Body of pancreas (tissue), 4 donors: ENCODE results near the gene ATP10D. TPM values are rescaled to one million over a fixed set of nuclear protein-coding genes. Genes with fewer than 3 reads are reported as not detected.
"Not testable (repeated sequence)": the region's sequence is repeated elsewhere in the genome, so short reads cannot be mapped to it uniquely, and the experiment has no call there.

Experiments
- ATAC-seq: fragments of 150-250 bp; one replicate; pipeline ENCODE4 v1.9.1; 2016
- DNase-seq, 4 donors: peaks; one replicate each; pipeline ENCODE4 v3.0.0-alpha.2; 2019
- H3K27ac ChIP-seq, 4 donors: fragments of 200-600 bp; sonication (generic); 1 replicate in 3 of 4; 2 replicates in 1 of 4; pipeline versions ENCODE4 v1.5.1 to v1.6.1; 2016 to 2019; ENCODE audit warnings: mild to moderate bottlenecking in 1 of 4, mixed read lengths in 1 of 4, moderate library complexity in 1 of 4
- H3K27me3 ChIP-seq, 2 donors: fragments of 200-600 bp; sonication (generic); one replicate each; pipeline ENCODE4 v1.6.0; 2016; ENCODE audit warnings: mild to moderate bottlenecking in 1 of 2
- H3K36me3 ChIP-seq, 2 donors: fragments of 200-600 bp; sonication (generic); replicated peaks in 1 of 2; 2 replicates each; pipeline ENCODE4 v1.5.1; 2016; ENCODE audit warnings: low read depth in 2 of 2; ENCODE audit not compliant: insufficient read depth in 1 of 2
- H3K4me1 ChIP-seq: fragments of 200-600 bp; sonication (generic); one replicate; pipeline ENCODE4 v1.6.0; 2016
- H3K4me3 ChIP-seq, 2 donors: fragments of 200-600 bp; sonication (generic); 1 replicate in 1 of 2; 2 replicates in 1 of 2; pipeline ENCODE4 v1.5.1; 2016 to 2019
- H3K9me3 ChIP-seq, 3 donors: fragments of 200-600 bp; sonication (generic); 1 replicate in 2 of 3; 2 replicates in 1 of 3; pipeline ENCODE4 v1.5.1; 2016
- POLR2A ChIP-seq, 3 donors: fragments of 450-650 bp; IDR thresholded peaks; one replicate each; pipeline ENCODE4 v1.6.1; 2016; ENCODE audit warnings: antibody characterized with exemption in 3 of 3, mild to moderate bottlenecking in 2 of 3
- WGBS, 2 donors: methylation state at CpG; one replicate each; pipeline ENCODE4 v1.1.5; 2017; 5-methylcytosine and 5-hydroxymethylcytosine counted together
- intact Hi-C: fragments of 100-400 bp; cut with DNase I; formaldehyde crosslinking; loops from one replicate; pipeline ENCODE4 v1.15.1; 2023
- total RNA-seq, 2 donors: library from RNA; depleted of rRNA; stranded (reverse); fragments of >200 nt; gene quantifications; one replicate each; pipeline ENCODE4 v1.1.0, GENCODE V29; 2016
- TF ChIP-seq, protein P1 (sequence below), 7 experiments: fragments of 450-650 bp in 4 of 7; fragments of 200-600 bp in 3 of 7; sonication (generic) in 3 of 7; IDR thresholded peaks; one replicate each; pipeline ENCODE4 v1.5.1; 2016 to 2019; ENCODE audit warnings: antibody characterized with exemption in 7 of 7

ATP10D gene
- total RNA-seq, 2 donors from 2014 or later = 12.5 to 24.4 TPM

DNA sequence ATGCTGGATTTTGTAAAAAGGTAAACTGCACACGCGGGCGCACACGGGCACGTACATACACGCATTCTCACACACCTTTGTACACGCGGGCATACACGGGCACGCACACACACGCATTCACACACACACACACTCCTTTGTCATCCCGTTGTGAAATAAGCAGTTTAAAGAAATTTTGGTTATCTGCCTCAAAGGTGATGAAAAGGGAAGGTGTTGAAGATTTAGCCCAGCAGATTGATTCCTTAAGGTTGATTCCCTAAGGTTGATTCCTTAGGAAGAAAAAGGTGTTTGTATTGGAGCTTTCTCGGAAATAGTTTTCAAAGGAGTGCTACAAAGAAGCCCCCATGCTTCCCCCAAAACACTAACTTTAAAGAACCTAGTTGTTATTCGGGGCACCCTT lies 693 bp downstream of the ATP10D start:
- intact Hi-C loops = no loop called here
- Histone ChIP-seq H3K4me3 (peak overlapping the region; percentile 11 to 21), H3K9me3 (no peaks in the 10 kb centered on the region), H3K27ac (peak overlapping the region in 3 of 4 donors; percentile 88 to 90 (median 89)), H3K27me3 (no peaks in the 10 kb centered on the region), H3K36me3 (no peaks in the 10 kb centered on the region), H3K4me1 (peaks cover 16% of the 10 kb centered on the region)
- ATAC-seq (no peak), DNase-seq (no peak)
- TF ChIP-seq, protein P1, sequence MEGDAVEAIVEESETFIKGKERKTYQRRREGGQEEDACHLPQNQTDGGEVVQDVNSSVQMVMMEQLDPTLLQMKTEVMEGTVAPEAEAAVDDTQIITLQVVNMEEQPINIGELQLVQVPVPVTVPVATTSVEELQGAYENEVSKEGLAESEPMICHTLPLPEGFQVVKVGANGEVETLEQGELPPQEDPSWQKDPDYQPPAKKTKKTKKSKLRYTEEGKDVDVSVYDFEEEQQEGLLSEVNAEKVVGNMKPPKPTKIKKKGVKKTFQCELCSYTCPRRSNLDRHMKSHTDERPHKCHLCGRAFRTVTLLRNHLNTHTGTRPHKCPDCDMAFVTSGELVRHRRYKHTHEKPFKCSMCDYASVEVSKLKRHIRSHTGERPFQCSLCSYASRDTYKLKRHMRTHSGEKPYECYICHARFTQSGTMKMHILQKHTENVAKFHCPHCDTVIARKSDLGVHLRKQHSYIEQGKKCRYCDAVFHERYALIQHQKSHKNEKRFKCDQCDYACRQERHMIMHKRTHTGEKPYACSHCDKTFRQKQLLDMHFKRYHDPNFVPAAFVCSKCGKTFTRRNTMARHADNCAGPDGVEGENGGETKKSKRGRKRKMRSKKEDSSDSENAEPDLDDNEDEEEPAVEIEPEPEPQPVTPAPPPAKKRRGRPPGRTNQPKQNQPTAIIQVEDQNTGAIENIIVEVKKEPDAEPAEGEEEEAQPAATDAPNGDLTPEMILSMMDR (IDR thresholded peaks at IDR 0.05) = no peak
- TF ChIP-seq POLR2A (IDR thresholded peaks at IDR 0.05) = no peak
- WGBS, 2 donors = 0 to 2% methylated on average over 14 of the region's 14 CpGs

DNA sequence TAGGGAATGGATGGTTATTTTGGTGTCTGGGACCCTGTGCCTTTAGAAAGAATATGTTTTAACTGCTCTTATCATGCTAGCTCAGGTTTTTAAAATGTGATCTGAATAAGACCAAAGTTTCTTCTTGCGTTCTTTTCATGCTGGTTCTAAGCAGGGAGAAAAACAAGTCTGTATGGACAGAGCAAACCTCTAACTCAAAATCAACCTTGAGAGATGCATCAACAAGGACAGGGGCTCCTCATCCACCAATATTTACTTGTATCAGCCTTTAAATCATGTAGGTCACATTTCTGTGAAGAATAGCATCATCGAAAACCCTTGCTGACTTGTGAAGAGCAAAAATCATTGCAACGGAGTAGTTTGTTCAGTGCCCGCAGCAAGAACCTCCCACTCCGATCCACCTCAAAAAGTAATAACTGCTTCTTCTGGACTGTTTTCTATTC lies 1.2 kb downstream of the ATP10D start:
- Histone ChIP-seq H3K36me3 (no peaks in the 10 kb centered on the region), H3K4me1 (peaks cover 16% of the 10 kb centered on the region), H3K27ac (peak overlapping the region in 3 of 4 donors; percentile 88 to 90 (median 89)), H3K27me3 (no peaks in the 10 kb centered on the region), H3K4me3 (peak overlapping the region in 1 of 2 donors; percentile 11), H3K9me3 (no peaks in the 10 kb centered on the region)
- no peak for ATAC-seq
- TF ChIP-seq, protein P1 (IDR thresholded peaks at IDR 0.05) = no peak
- TF ChIP-seq POLR2A (IDR thresholded peaks at IDR 0.05) = no peak
- intact Hi-C loops = no loop called here
- WGBS, 2 donors = 21 to 32% methylated on average over 5 of the region's 5 CpGs
- no peak for DNase-seq

- DNase-seq, H3K9me3 ChIP-seq, H3K4me3 ChIP-seq, ATAC-seq, H3K27ac ChIP-seq, H3K27me3 ChIP-seq, H3K36me3 ChIP-seq, intact Hi-C loops: not testable (repeated sequence)
- 94 to 95% methylated on average over 9 of the region's 9 CpGs for WGBS, 2 donors
- H3K4me1 ChIP-seq = peaks cover 16% of the 10 kb centered on the region
These were observed 1.7 kb downstream of the ATP10D start for GRCh38 chr4:47486727-47487126.

GRCh38 chr4:47488706-47489105 lies 3.6 kb downstream of the ATP10D start:
- Histone ChIP-seq H3K36me3 (no peaks in the 10 kb centered on the region), H3K27ac (no peak overlapping the region), H3K27me3 (no peaks in the 10 kb centered on the region), H3K9me3 (no peaks in the 10 kb centered on the region), H3K4me3 (no peak overlapping the region), H3K4me1 (peaks cover 16% of the 10 kb centered on the region)
- 40 to 64% methylated on average over 3 of the region's 3 CpGs for WGBS, 2 donors
- intact Hi-C loops = no loop called here
- DNase-seq (no peak), ATAC-seq (no peak)
- TF ChIP-seq POLR2A (IDR thresholded peaks at IDR 0.05) = no peak
- TF ChIP-seq, protein P1 (IDR thresholded peaks at IDR 0.05) = no peak

DNA sequence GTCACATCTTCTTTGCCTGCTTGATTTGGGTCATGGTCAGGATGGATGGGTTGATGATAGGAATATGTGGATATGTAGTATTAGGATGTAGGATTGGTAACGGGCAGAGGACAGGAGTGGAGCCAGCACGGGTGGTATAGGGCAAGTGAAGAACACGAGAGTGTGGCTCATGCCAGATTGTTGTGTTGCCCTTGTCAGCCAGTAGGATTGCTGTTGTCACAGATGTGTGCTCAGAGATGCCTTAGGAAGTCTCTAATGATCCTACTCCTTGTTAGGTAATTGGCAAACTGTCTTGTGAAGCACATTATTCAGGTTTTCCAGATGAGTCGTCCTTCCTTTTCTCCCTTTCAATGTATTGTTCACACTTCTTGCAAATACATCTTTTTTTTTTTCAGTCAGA lies 5.5 kb downstream of the ATP10D start:
- peaks cover 10% of the 10 kb centered on the region for H3K4me1 ChIP-seq
- H3K4me3 ChIP-seq = no peak overlapping the region
- H3K36me3 ChIP-seq = no peaks in the 10 kb centered on the region
- TF ChIP-seq, protein P1 (IDR thresholded peaks at IDR 0.05) = peak in 2 of 7 experiments; percentile 14 to 21
- no peak for TF ChIP-seq POLR2A (IDR thresholded peaks at IDR 0.05)
- DNase-seq (no peak), ATAC-seq (no peak)
- H3K27me3 ChIP-seq = no peaks in the 10 kb centered on the region
- WGBS, 2 donors = 73 to 80% methylated on average over 4 of the region's 4 CpGs
- H3K9me3 ChIP-seq = no peaks in the 10 kb centered on the region
- no peak overlapping the region for H3K27ac ChIP-seq
- intact Hi-C loops = no loop called here
